Kidney glomerular epithelial cell (primary cell): ENCODE data around the gene CAMK2A.
A peak's percentile ranks its signal among the peaks of the same experiment; 100 is the strongest.

ENCODE experiments used
- DNase-seq: peaks from one replicate; lab custom pipeline; 2025; lab: John Stamatoyannopoulos, UW

CAMK2A gene

DNA sequence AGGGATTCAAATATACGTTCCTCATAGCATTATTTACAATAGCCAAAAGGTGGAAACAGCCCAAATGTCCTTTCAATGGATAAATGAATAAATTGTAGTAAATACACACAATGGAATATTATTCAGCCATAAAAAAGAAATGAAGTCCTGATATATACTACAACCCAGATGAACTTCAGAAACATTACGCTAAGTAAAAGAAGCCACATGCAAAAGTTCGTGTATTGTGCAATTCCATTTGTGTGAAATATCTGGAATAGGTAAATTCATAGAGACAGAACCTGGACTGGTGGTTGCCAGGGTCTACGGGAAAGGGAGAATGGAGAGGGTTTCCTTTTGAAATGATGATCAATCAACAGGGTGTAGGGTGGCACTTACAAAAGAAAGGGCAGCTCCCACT is 25.7 kb upstream of the CAMK2A start:
- no peak for DNase-seq

DNA sequence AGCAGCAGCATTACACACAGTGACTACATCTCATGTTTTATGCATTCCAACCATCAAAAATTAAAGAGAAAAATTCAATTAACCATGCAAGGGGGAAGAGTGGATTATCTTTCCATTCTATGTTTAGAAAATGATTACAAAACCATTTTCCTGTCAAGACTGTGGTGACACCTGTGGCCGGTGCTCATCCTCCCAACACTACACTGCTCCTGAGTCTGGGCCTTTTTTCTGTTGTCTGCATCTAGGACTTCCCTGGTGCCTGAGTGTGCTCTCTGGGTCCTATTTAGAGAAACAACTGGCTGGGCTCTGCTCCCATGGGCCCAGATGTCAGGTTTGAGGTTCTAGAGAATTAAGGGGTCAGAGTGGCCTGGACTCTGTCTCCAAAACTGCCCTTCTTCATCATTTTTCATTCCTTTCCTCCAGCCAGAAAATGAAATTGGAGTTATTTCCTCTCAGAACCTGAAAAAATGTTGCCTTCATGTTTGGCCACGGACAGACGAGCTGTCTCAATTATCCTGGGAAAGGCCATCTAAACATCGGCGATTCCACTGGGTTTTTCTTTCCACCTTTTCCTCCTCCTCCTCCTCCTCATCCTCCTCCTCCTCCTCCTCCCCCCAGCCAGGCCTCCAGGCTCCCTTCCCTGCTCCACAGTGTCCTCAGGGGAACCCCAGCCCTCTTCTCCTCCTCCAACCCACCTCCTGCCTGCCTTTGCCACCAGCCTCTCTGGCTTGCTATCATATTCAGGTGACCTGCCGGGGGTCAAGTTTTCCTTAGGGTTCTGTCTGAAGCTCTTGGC is 24.5 kb upstream of the CAMK2A start:
- DNase-seq = no peak

DNA sequence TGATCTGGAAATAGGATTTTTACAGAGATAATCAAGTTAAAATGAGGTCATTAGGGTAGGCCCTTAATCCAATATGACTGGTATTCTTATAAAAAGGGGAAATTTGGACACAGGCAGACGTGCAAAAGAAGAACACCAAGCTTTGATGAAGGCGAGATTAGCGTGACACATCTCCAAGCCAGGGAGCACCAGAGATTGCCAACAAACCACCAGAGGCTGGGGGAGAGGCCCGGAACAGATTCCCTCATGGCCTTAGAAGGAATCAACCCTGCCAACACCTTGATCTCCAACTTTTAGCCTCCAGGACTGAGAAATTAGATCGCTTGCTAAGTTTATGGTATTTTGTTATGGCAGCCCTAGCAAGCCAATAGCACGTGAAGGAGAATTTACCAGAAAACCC is 23.9 kb upstream of the CAMK2A start:
- no peak for DNase-seq

DNA sequence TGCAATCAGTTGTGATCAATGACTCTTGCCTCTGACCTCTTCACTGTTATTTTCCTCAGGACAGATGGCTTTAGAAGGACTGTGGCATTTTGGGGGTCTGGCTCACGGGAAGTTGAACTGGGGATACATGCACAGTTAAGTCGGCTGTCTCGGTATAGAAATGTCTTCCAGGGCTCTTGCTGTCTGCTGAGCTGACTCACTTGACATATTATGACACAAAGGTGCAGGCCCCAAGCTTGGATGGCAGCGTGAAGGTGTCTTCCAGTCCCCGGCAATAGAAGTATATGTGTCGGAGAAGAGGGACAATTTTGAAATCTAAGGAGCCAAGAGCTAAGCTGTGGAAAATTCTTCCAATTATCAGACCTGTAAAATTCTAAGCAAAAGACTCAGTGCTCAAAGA is 22.9 kb upstream of the CAMK2A start:
- no peak for DNase-seq

GRCh38 chr5:150311015-150311692 is 21.6 kb upstream of the CAMK2A start:
- no peak for DNase-seq

DNA sequence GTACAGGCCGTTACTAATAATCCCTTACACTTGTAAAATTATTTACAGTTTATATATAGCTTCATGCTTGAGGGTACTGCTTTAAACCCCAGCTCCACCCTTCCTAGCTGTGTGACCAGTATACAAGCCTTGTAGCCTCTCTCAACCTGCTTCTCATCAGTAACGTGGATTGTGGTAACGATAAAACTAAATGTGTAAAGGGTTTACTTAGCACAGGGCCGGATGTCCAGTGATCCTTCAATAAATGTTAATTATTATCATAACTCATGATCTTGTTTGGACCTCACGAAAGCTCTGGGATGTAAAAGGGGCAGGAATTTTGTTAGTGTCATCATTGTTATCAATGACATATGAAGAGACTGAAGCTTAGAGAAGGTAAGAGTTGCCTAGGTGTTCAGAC is 20.7 kb upstream of the CAMK2A start:
- peak; percentile 20 for DNase-seq

- no peak for DNase-seq
Measured at GRCh38 chr5:150309886-150310239, 20.3 kb upstream of the CAMK2A start.

- no peak for DNase-seq
Measured at GRCh38 chr5:150309101-150309885, 19.7 kb upstream of the CAMK2A start.

DNA sequence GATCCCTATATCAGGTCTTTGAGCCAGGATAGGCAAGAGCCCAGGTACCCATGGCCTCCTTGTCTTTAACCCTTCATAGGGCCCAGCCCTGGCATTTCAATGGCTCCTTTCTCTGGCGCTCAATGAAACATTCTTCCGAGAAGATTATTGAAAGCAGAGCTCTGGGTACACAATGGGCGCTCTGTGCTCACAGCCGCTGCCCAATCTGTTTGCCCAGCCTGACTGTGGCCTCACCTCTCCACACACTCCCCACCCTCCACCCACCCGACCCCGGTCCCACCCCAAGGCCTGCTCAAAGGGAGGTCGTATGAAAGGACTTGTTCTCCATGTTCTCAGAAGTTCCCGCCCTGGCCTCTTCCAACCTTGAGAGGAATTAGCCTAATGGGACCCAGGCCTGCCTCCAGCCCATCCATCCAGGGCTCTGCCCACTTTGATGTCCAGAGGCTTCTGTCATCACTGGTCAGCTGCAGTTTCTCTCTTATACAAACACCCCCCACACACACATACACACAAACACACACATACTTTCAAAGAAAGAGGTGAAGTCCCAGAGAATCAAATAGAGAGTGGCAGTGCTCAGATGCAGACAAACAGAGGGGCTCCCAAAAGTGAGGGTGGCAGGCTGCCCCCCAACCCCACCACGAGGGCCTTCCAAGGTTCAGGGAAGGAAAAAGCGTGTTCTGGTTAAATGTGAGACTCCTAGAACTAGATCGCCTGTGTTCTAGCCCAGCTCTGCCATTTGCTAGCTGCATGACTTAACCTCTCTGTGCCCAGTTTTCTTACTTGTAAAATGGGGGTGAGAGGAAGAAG is 18.2 kb upstream of the CAMK2A start:
- no peak for DNase-seq

DNA sequence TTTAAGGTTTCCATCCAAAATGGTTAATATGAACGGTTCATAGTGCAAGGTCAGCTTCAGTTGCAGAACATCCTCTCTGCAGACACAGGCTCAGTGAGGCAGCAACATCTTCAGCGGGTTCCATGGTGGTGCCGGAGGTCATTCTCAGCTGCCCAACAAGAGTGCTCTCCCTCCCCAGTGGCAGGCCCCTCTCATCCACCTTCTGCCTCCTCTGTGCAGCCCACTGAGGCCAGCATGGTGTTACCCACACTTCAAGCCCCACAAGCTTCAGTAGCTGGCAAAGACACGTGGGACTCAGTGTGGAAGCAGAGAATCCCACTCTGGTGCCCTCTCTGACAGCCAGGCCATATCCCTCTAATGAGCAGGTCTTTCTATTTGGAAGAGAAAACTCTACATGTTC is 17.2 kb upstream of the CAMK2A start:
- no peak for DNase-seq

GRCh38 chr5:150305557-150305956 is 16.0 kb upstream of the CAMK2A start:
- no peak for DNase-seq

- DNase-seq = no peak
Measured at GRCh38 chr5:150305095-150305494, 15.5 kb upstream of the CAMK2A start.

DNA sequence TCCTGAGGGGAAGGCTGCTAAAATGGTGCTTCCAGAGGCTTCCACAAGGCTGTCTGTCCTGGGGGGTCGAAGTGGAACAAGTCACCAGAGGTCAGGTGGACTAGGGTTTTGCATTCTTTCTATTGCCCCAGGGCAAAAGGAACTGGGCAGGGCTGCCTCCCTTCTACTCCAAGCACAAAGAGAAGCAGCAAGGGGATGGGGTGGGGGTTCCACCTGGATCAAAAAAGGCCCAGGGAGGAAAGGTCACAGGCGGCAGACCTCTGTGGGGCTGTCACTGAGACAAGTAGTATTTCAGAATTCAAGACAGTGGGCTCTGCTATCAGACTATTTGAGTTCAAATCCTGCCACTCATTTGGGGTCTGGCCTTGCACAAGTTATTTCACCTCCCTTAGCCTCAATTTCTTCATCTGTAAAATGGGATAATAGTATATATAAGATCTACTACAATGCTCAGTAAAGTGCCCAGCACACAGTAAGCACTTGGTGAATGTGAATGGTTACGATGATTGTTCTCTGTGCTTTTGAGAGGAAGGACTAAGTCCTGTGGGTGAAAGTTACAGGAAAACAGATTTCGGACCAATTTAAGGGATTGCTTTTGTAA is 15.0 kb upstream of the CAMK2A start:
- no peak for DNase-seq

DNA sequence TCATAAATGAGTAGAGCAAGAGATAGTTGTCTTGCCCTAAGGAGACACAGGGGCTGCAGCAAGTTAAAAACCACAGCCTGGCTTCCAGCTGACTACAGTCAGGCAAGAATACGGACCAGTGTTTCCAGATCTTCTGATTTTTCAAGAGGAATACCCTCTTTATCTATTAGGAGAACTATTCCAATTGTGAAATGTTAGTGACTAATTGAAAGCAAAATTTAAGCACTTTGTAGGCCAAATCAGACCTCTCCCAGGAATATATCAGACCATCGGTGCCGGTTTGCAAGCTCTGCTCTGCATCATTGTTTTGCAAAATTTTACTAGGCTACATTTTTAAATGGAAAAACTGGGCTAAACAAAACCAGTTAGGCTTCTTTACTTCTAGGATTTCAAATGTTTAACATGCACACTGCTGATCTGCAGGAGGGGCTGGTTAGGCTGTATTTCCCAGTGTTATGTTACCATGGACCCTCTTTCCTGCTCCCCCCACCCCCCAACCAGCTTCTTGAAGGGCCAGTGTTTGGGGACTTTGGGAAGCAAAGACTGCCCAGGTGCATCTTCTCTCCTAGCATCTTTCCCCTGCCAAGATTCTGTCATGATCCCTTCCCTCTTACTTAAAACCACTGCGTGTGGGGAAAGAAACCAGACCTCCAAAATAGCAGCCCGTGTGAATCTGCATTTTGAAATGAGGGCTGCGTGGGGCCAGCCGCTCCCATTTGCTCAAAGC is 14.2 kb upstream of the CAMK2A start:
- DNase-seq = no peak

DNA sequence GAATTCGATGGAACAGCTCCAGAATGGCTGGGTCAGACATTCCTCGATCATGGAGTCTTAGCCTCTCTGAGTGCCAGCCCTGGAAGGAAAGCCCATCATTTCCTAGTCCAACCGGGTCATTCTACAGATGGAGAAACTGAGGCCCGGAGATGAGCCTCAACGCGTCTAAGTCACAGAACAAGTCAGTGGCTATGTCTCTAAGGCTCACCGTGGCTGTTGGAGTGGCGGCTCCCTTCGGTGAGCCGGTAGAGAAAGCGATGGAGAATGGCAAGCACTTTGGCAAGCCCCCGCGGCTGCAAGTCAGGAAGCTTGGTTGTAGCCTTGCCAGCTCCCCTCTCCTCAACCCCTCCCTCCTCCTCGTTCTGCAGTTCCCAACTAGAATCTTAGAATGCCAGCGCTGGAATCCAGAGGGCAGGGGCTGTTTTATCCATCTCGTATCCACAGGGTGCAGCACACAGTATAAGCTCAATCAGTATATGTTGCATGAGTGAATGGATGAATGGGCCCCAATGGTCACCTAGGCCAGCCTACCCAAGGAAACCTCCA is 13.6 kb upstream of the CAMK2A start:
- DNase-seq = peak; percentile 59

GRCh38 chr5:150302301-150303069 is 12.9 kb upstream of the CAMK2A start, which contains the start of gene ARSI:
TSS of gene ARSI (minus strand) at chr5:150302905. CDS start at chr5:150302373, 532 bp downstream.
- peak; percentile 30 for DNase-seq

DNA sequence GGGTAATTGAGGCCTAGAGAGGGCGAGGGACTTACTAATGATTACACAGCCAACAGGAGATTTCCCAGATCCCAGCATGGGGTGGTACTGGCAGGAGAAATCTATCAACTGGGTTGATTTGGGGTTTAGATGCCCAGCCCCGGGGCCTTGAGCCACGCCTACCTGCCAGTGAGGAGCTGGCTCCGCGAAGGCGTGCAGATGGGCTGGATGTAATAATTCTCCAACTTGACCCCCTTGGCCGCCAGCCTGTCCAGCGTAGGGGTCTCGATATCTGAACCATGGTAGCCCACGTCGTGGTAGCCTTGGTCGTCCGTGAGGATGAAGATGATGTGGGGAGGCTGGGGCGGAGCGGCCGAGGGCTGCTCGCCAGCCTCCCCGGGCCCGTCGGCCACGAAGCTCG is 12.3 kb upstream of the CAMK2A start:
- no peak for DNase-seq

DNA sequence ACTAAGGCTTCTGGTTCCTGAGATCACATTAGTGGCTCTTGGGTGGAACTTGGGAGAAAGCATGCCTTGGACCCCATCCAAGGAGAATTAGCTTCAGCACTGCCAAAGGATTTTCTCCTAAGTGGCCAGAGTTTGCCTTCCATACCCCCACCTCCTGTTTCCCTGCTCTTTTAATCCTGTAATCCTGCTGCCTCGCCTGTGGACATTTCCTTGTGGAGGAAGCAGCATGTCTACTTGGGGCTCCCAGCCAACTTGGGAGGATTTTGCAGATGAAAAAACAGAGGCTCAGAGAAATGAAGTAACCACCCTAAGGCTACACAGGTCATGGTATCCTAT is 11.6 kb upstream of the CAMK2A start:
- DNase-seq = no peak

- DNase-seq = no peak
Measured at GRCh38 chr5:150300496-150301169, 11.1 kb upstream of the CAMK2A start.
